ENCODE results near the gene FAM200B.

The FAM200B gene

GRCh38 chr4:15736514-15737050 is 55.0 kb downstream of the FAM200B start:
- no peak for DNase-seq (ENCODE audit: low read depth in 2 of 2)

GRCh38 chr4:15737255-15737654 is 55.6 kb downstream of the FAM200B start:
- DNase-seq (ENCODE audit: low read depth in 2 of 2): no peak

- no peak for DNase-seq (ENCODE audit: low read depth in 2 of 2)
Observed at GRCh38 chr4:15738877-15739276, 57.2 kb downstream of the FAM200B start.
